ENCODE measurements around the gene ATP6V1A.

DNA sequence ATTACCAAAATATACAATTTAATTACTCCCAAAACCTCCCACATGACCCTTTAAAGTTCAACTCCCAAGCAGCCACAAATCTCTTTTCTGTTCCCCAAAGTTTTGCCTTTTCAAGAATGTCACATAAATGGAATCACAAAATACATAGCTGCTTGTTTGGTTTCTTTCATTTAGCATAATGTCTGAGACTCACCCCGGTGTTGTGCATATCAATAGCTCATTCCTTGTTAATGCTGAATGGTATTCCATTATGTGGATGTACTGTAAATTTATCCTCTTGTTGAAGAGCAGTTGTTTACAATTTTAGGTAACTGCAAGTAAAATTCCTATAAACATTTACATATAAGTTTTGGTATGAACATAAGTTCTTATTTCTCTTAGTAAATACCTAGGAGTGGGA is 16.3 kb upstream of the ATP6V1A start:
- TF ChIP-seq POLR2AphosphoS5 (IDR thresholded peaks at IDR 0.05) (no peak), POLR2A (IDR thresholded peaks at IDR 0.05) (no peak)
- TF ChIP-seq, protein P1, sequence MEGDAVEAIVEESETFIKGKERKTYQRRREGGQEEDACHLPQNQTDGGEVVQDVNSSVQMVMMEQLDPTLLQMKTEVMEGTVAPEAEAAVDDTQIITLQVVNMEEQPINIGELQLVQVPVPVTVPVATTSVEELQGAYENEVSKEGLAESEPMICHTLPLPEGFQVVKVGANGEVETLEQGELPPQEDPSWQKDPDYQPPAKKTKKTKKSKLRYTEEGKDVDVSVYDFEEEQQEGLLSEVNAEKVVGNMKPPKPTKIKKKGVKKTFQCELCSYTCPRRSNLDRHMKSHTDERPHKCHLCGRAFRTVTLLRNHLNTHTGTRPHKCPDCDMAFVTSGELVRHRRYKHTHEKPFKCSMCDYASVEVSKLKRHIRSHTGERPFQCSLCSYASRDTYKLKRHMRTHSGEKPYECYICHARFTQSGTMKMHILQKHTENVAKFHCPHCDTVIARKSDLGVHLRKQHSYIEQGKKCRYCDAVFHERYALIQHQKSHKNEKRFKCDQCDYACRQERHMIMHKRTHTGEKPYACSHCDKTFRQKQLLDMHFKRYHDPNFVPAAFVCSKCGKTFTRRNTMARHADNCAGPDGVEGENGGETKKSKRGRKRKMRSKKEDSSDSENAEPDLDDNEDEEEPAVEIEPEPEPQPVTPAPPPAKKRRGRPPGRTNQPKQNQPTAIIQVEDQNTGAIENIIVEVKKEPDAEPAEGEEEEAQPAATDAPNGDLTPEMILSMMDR (IDR thresholded peaks at IDR 0.05 in 8 of 11, conservative IDR thresholded peaks at IDR 0.05 in 3 of 11) = no peak

All from spleen (tissue), 7 donors.